ENCODE data around the gene FLYWCH2. TPM values are rescaled to one million over a fixed set of nuclear protein-coding genes. Genes with fewer than 3 reads are reported as not detected.

The FLYWCH2 gene
- total RNA-seq, 1 experiment from 2014 or later = 16.5 TPM

GRCh38 chr16:2904100-2904921, 21.3 kb downstream of the FLYWCH2 start:
- Histone ChIP-seq H4K91ac (ENCODE audit: insufficient read length, low read depth, low read length) (no peak overlapping the region), H3K56ac (ENCODE audit: insufficient read length, low read depth, low read length) (no peak overlapping the region), H3K9ac (ENCODE audit: extremely low read depth, insufficient read length, low read length) (peak overlapping the region; percentile 90), H4K20me1 (ENCODE audit: control insufficient read depth, insufficient read depth, insufficient read length) (no peaks in the 10 kb centered on the region), H2BK20ac (ENCODE audit: low read depth, low read length, poor library complexity, severe bottlenecking) (no peak overlapping the region), H3K79me2 (ENCODE audit: insufficient read depth, low read length) (no peaks in the 10 kb centered on the region), H3K14ac (ENCODE audit: insufficient read depth, low read length) (peak overlapping the region; percentile 83), H4K5ac (ENCODE audit: insufficient read length, low read depth, low read length) (no peak overlapping the region), H3K4ac (ENCODE audit: low read depth, low read length) (no peak overlapping the region), H3K4me2 (ENCODE audit: insufficient read depth, insufficient read length, low read length) (peak overlapping the region; percentile 94), H2BK15ac (ENCODE audit: low read depth, low read length) (no peak overlapping the region), H4K8ac (replicated peaks; ENCODE audit: insufficient read length, low read depth, low read length) (no peak overlapping the region), H2AFZ (ENCODE audit: low read length) (no peak overlapping the region), H3K4me1 (ENCODE audit: insufficient read depth, low read length) (no peaks in the 10 kb centered on the region), H2BK120ac (ENCODE audit: low read depth, low read length, poor library complexity, severe bottlenecking) (no peak overlapping the region), H2BK12ac (ENCODE audit: insufficient read length, low read depth, low read length) (no peak overlapping the region), H3K23ac (ENCODE audit: insufficient read length, low read depth, low read length) (no peak overlapping the region), H3K23me2 (ENCODE audit: insufficient read length, low read depth, low read length, poor library complexity, severe bottlenecking) (peaks cover 7% of the 10 kb centered on the region), H3K18ac (ENCODE audit: insufficient read length, low read depth, low read length) (peak overlapping the region; percentile 86), H3K9me3 (ENCODE audit: control insufficient read depth, low read depth, low read length) (no peaks in the 10 kb centered on the region), H2BK5ac (ENCODE audit: insufficient read length, low read length) (no peak overlapping the region), H3K27ac (ENCODE audit: insufficient read length, low read depth, low read length) (no peak overlapping the region), H3T11ph (ENCODE audit: low read length) (no peak overlapping the region), H3K27me3 (ENCODE audit: insufficient read depth, low read length) (no peaks in the 10 kb centered on the region), H2AK5ac (ENCODE audit: insufficient read length, low read length) (no peak overlapping the region), H3K79me1 (ENCODE audit: insufficient read depth, low read depth, low read length, poor library complexity, severe bottlenecking) (no peaks in the 10 kb centered on the region)
- H3K9me3 Mint-ChIP-seq = peaks cover 9 to 14% of the 10 kb centered on the region in 2 experiments
- peaks cover 2% of the 10 kb centered on the region for H3K27me3 Mint-ChIP-seq (ENCODE audit: low read depth)
- H3K36me3 Mint-ChIP-seq (ENCODE audit: insufficient read depth in 1 of 3, low read depth in 3 of 3) = peaks cover 0 to 2% (median 0%) of the 10 kb centered on the region in 3 experiments; a peak in 1 of 7 replicates
- H3K4me3 Mint-ChIP-seq = peak overlapping the region; percentile 89 to 91
- peak; percentile 94 for TF ChIP-seq CTCF (conservative IDR thresholded peaks at IDR 0.05)
- DNase-seq = peak; percentile 91
- WGBS (ENCODE audit: extremely low coverage, insufficient read length, low lambda C conversion rate) = no CpG with 5 or more reads among the region's 62 CpGs
- peaks cover 10 to 13% of the 10 kb centered on the region in 2 experiments for H3K4me1 Mint-ChIP-seq
- H3K27ac Mint-ChIP-seq = peak overlapping the region; percentile 82 to 96 (median 95)

Measured in H9 (cell line).